ENCODE data around the gene ALDOC. TPM values are rescaled to one million over a fixed set of nuclear protein-coding genes. Genes with fewer than 3 reads are reported as not detected.

ALDOC gene
- total and polyA plus RNA-seq, 10 of the 15 experiments (the other 5 are each of a cell fraction or from before 2014, with no cell fraction given), result 16.0 to 268 (median 78.2) TPM

- intact Hi-C loops (cut with micrococcal nuclease; ENCODE audit: unreplicated experiment), result no loop called here
- no TSS peak for BruUV-seq (replicated peaks)
These were observed 40.0 kb downstream of the ALDOC start for GRCh38 chr17:28536532-28537218.

More at GRCh38 chr17:28536532-28537218, 40.0 kb downstream of the ALDOC start:
- in situ Hi-C loops (cut with MboI), result no loop called here
- Histone ChIP-seq H3K36me3 (ENCODE audit: control insufficient read depth in 2 of 2, insufficient read depth in 2 of 2, low read length in 1 of 2) (no peaks in the 10 kb centered on the region), H3K27ac (ENCODE audit: control insufficient read depth, insufficient read depth) (no peak overlapping the region), H2AFZ (ENCODE audit: control insufficient read depth, low read depth, low read length) (no peak overlapping the region), H3K79me2 (ENCODE audit: control insufficient read depth, insufficient read depth, low read length) (no peaks in the 10 kb centered on the region), H3K9ac (ENCODE audit: control insufficient read depth, insufficient read depth, low read length) (no peak overlapping the region), H3K27me3 (replicated peaks in 1 of 2; ENCODE audit: control insufficient read depth in 2 of 2, insufficient read depth in 2 of 2, low read length in 1 of 2) (no peaks in the 10 kb centered on the region), H3K4me3 (no peak overlapping the region), H4K20me1 (ENCODE audit: control insufficient read depth, insufficient read depth) (no peaks in the 10 kb centered on the region), H3K4me1 (ENCODE audit: control insufficient read depth, insufficient read depth, low read length) (no peaks in the 10 kb centered on the region), H3K9me3 (replicated peaks; ENCODE audit: control insufficient read depth, insufficient read depth, low read length) (no peaks in the 10 kb centered on the region), H3K4me2 (ENCODE audit: control insufficient read depth, insufficient read depth) (no peak overlapping the region)
- RAD21 ChIA-PET (ENCODE audit: unreplicated experiment), result interaction anchor here (1.2 to 1.4 kb wide), 2 partner anchors 11 to 35 kb away, joined by 5 read pairs; no protein-coding TSS in a partner anchor
- WGBS (ENCODE audit: insufficient coverage, insufficient replicate concordance, low lambda C conversion rate, missing lambda C conversion rate), result 31% methylated on average over 9 of the region's 9 CpGs
- DNase-seq (ENCODE audit: low read depth, low spot score) (no peak), ATAC-seq (no peak), FAIRE-seq (no peak)
- POLR2A ChIA-PET, result interaction anchor here (1.2 kb wide), 1 partner anchor 11 kb away, joined by 3 read pairs; no protein-coding TSS in a partner anchor
- CTCF ChIA-PET, result interaction anchor here (1.0 to 4.2 kb wide), 4 partner anchors 11 to 49 kb away, joined by 3 to 59 read pairs (median 3); no protein-coding TSS in a partner anchor
- SMC1A ChIA-PET (ENCODE audit: uncharacterized antibody, unreplicated experiment), result interaction anchor here (1.6 kb wide), 1 partner anchor 41 kb away, joined by 6 read pairs; no protein-coding TSS in a partner anchor
- TF ChIP-seq ESRRA (IDR thresholded peaks at IDR 0.05; ENCODE audit: low read length) (no peak), ATF7 (IDR thresholded peaks at IDR 0.05; ENCODE audit: low read depth) (no peak), POU2F2 (IDR thresholded peaks at IDR 0.05; ENCODE audit: borderline replicate concordance, low read depth, low read length) (no peak), CBX5 (IDR thresholded peaks at IDR 0.05; ENCODE audit: low read depth) (no peak), BRCA1 (IDR thresholded peaks at IDR 0.05; ENCODE audit: low read depth, low read length) (no peak), SMC3 (IDR thresholded peaks at IDR 0.05; ENCODE audit: borderline replicate concordance, low read length) (no peak), MXI1 (IDR thresholded peaks at IDR 0.05; ENCODE audit: low read depth, low read length) (no peak), CHD1 (IDR thresholded peaks at IDR 0.05; ENCODE audit: low read depth, low read length) (no peak), ZNF24 (IDR thresholded peaks at IDR 0.05) (no peak), ZBTB40 (IDR thresholded peaks at IDR 0.05; ENCODE audit: borderline replicate concordance) (no peak), ZBED1 (IDR thresholded peaks at IDR 0.05; ENCODE audit: borderline replicate concordance) (no peak), ASH2L (IDR thresholded peaks at IDR 0.05; ENCODE audit: borderline replicate concordance, low read depth) (no peak), KAT2A (conservative IDR thresholded peaks at IDR 0.05; ENCODE audit: control insufficient read depth, low read depth, low read length) (no peak)
- TF ChIP-seq, protein P1, sequence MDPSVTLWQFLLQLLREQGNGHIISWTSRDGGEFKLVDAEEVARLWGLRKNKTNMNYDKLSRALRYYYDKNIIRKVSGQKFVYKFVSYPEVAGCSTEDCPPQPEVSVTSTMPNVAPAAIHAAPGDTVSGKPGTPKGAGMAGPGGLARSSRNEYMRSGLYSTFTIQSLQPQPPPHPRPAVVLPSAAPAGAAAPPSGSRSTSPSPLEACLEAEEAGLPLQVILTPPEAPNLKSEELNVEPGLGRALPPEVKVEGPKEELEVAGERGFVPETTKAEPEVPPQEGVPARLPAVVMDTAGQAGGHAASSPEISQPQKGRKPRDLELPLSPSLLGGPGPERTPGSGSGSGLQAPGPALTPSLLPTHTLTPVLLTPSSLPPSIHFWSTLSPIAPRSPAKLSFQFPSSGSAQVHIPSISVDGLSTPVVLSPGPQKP (IDR thresholded peaks at IDR 0.05; ENCODE audit: low read depth, low read length), result no peak
